ENCODE data around the gene ADAR. TPM values are rescaled to one million over a fixed set of nuclear protein-coding genes. Genes with fewer than 3 reads are reported as not detected.

ADAR gene
- total RNA-seq, 1 experiment from 2014 or later = 171 TPM

- intact Hi-C loops (cut with micrococcal nuclease; ENCODE audit: unreplicated experiment) = no loop called here
- no peaks in the 10 kb centered on the region for H3K27me3 ChIP-seq (replicated peaks; ENCODE audit: insufficient read depth, low read depth, low read length, poor library complexity)
- H3K36me3 ChIP-seq (ENCODE audit: insufficient read depth, low read length, poor library complexity, severe bottlenecking) = no peaks in the 10 kb centered on the region
- no peaks in the 10 kb centered on the region for H3K9me3 ChIP-seq (ENCODE audit: low read depth, low read length, poor library complexity, severe bottlenecking)
- BruUV-seq (replicated peaks) = no TSS peak
- no peak for TF ChIP-seq CTCF (conservative IDR thresholded peaks at IDR 0.05; ENCODE audit: low read depth, low read length)
- TF ChIP-seq EZH2 (IDR thresholded peaks at IDR 0.05; ENCODE audit: borderline replicate concordance, low read depth, low read length, poor library complexity, severe bottlenecking) = no peak
- POLR2A ChIA-PET (ENCODE audit: low non-redundant PET) = no interaction called here
- DNase-seq (ENCODE audit: low spot score) = no peak
- CTCF ChIA-PET = interaction anchor here (1.1 kb wide), 1 partner anchor 14 kb away, joined by 5 read pairs; no protein-coding TSS in a partner anchor
- no peak overlapping the region for H3K4me3 ChIP-seq (ENCODE audit: low read depth, low read length, poor library complexity, severe bottlenecking)
- H3K4me1 ChIP-seq (ENCODE audit: insufficient read depth, low read length, poor library complexity, severe bottlenecking) = peaks cover under 1% of the 10 kb centered on the region
- no peak overlapping the region for H3K27ac ChIP-seq (ENCODE audit: low read depth, low read length, poor library complexity, severe bottlenecking)
Measured at GRCh38 chr1:154573168-154573510, 34.8 kb downstream of the ADAR start.

GRCh38 chr1:154572468-154573167 is 35.4 kb downstream of the ADAR start:
- ChIA-PET POLR2A (ENCODE audit: low non-redundant PET) (no interaction called here), CTCF (interaction anchor here (1.1 kb wide), 1 partner anchor 13 kb away, joined by 5 read pairs; no protein-coding TSS in a partner anchor)
- TF ChIP-seq EZH2 (IDR thresholded peaks at IDR 0.05; ENCODE audit: borderline replicate concordance, low read depth, low read length, poor library complexity, severe bottlenecking) = no peak
- no peak for TF ChIP-seq CTCF (conservative IDR thresholded peaks at IDR 0.05; ENCODE audit: low read depth, low read length)
- DNase-seq (ENCODE audit: low spot score) = no peak
- no peaks in the 10 kb centered on the region for H3K9me3 ChIP-seq (ENCODE audit: low read depth, low read length, poor library complexity, severe bottlenecking)
- H3K27me3 ChIP-seq (replicated peaks; ENCODE audit: insufficient read depth, low read depth, low read length, poor library complexity) = no peaks in the 10 kb centered on the region
- intact Hi-C loops (cut with micrococcal nuclease; ENCODE audit: unreplicated experiment) = no loop called here
- H3K4me1 ChIP-seq (ENCODE audit: insufficient read depth, low read length, poor library complexity, severe bottlenecking) = peaks cover 4% of the 10 kb centered on the region
- H3K4me3 ChIP-seq (ENCODE audit: low read depth, low read length, poor library complexity, severe bottlenecking) = no peak overlapping the region
- H3K36me3 ChIP-seq (ENCODE audit: insufficient read depth, low read length, poor library complexity, severe bottlenecking) = no peaks in the 10 kb centered on the region
- BruUV-seq (replicated peaks) = no TSS peak
- H3K27ac ChIP-seq (ENCODE audit: low read depth, low read length, poor library complexity, severe bottlenecking) = no peak overlapping the region

- H3K27me3 ChIP-seq (replicated peaks; ENCODE audit: insufficient read depth, low read depth, low read length, poor library complexity) = no peaks in the 10 kb centered on the region
- CTCF ChIA-PET = no interaction called here
- H3K4me3 ChIP-seq (ENCODE audit: low read depth, low read length, poor library complexity, severe bottlenecking) = no peak overlapping the region
- H3K27ac ChIP-seq (ENCODE audit: low read depth, low read length, poor library complexity, severe bottlenecking) = no peak overlapping the region
- H3K4me1 ChIP-seq (ENCODE audit: insufficient read depth, low read length, poor library complexity, severe bottlenecking) = peaks cover 4% of the 10 kb centered on the region
- TF ChIP-seq EZH2 (IDR thresholded peaks at IDR 0.05; ENCODE audit: borderline replicate concordance, low read depth, low read length, poor library complexity, severe bottlenecking) = no peak
- no peak for TF ChIP-seq CTCF (conservative IDR thresholded peaks at IDR 0.05; ENCODE audit: low read depth, low read length)
- no peak for DNase-seq (ENCODE audit: low spot score)
- no peaks in the 10 kb centered on the region for H3K9me3 ChIP-seq (ENCODE audit: low read depth, low read length, poor library complexity, severe bottlenecking)
- H3K36me3 ChIP-seq (ENCODE audit: insufficient read depth, low read length, poor library complexity, severe bottlenecking) = no peaks in the 10 kb centered on the region
- POLR2A ChIA-PET (ENCODE audit: low non-redundant PET) = no interaction called here
- intact Hi-C loops (cut with micrococcal nuclease; ENCODE audit: unreplicated experiment) = no loop called here
- BruUV-seq (replicated peaks) = no TSS peak
Measured at GRCh38 chr1:154571964-154572288, 36.1 kb downstream of the ADAR start.
